Measurements from ENCODE around the gene GPR108.

DNA sequence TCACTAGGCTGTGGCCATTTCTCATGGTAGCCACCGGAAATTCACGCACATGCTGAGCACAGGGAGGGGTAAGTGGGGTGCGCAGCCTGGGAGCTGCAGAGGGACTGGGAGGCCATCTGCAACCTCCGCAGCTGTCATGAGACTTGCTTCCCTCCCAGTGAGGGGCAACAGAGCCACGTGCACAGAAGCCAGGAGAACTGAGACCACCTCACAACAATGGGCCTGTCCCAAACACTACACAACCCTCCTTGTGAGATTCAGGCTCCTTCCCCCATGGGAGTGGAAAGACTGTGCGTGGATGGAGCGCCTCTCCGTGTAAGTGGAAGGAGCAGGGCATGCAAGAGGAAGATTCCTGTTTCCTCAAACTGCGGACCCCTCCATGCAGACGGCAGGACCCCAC, 25.8 kb downstream of the GPR108 start:
- TF ChIP-seq, protein P1, sequence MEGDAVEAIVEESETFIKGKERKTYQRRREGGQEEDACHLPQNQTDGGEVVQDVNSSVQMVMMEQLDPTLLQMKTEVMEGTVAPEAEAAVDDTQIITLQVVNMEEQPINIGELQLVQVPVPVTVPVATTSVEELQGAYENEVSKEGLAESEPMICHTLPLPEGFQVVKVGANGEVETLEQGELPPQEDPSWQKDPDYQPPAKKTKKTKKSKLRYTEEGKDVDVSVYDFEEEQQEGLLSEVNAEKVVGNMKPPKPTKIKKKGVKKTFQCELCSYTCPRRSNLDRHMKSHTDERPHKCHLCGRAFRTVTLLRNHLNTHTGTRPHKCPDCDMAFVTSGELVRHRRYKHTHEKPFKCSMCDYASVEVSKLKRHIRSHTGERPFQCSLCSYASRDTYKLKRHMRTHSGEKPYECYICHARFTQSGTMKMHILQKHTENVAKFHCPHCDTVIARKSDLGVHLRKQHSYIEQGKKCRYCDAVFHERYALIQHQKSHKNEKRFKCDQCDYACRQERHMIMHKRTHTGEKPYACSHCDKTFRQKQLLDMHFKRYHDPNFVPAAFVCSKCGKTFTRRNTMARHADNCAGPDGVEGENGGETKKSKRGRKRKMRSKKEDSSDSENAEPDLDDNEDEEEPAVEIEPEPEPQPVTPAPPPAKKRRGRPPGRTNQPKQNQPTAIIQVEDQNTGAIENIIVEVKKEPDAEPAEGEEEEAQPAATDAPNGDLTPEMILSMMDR (IDR thresholded peaks at IDR 0.05), result no peak
- no peak for TF ChIP-seq POLR2A (IDR thresholded peaks at IDR 0.05)

Data from heart left ventricle (tissue), 13 donors.